GF-D8 (cell line): ENCODE data around the gene NUP214.
"Not testable (repeated sequence)": the region's sequence is repeated elsewhere in the genome, so short reads cannot be mapped to it uniquely, and the experiment has no call there.

ENCODE experiments used
- DNase-seq: peaks from one replicate; lab custom pipeline; 2025; lab: John Stamatoyannopoulos, UW

NUP214 gene

DNA sequence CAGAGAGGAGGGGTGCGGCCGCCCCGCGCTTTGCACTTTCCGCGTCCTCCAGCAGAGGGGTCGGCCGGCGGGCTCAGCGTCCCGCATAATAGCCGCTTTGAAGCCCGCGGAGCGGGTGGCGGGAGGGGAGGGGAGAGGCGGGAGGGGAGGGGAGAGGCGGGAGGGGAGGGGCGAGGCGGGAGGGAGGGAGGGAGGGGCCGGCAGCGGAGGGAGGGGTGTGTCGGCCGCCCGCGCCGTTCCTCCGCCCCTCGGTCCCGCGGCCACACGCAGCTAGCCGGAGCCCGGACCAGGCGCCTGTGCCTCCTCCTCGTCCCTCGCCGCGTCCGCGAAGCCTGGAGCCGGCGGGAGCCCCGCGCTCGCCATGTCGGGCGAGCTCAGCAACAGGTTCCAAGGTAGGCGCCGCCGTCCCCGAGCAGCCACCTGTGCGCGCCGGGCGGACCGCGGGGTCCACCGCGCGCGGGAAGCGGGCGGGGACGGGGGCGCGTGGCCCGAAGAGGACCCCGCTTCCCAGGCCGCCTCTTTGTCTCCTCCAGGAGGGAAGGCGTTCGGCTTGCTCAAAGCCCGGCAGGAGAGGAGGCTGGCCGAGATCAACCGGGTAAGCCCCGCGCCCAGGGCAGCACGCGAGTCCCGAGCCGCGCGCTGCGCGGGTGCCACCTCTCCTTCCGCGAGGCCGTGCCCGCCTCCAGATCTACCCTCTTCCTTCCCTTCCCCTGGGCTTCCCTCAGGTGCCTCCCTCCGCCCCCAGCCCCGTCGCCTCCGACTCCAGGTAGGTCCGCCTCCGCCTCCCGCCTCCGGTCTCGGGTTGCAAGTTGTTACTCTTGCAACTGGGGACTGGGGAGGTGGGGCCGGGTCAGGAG is 28.9 kb upstream of the NUP214 start, which contains the start of gene AIF1L:
Gene AIF1L, plus strand, starts transcription at position 263 of the 857 bp plus-strand sequence. Its CDS starts 99 bp downstream, at position 362.
- no peak for DNase-seq

DNA sequence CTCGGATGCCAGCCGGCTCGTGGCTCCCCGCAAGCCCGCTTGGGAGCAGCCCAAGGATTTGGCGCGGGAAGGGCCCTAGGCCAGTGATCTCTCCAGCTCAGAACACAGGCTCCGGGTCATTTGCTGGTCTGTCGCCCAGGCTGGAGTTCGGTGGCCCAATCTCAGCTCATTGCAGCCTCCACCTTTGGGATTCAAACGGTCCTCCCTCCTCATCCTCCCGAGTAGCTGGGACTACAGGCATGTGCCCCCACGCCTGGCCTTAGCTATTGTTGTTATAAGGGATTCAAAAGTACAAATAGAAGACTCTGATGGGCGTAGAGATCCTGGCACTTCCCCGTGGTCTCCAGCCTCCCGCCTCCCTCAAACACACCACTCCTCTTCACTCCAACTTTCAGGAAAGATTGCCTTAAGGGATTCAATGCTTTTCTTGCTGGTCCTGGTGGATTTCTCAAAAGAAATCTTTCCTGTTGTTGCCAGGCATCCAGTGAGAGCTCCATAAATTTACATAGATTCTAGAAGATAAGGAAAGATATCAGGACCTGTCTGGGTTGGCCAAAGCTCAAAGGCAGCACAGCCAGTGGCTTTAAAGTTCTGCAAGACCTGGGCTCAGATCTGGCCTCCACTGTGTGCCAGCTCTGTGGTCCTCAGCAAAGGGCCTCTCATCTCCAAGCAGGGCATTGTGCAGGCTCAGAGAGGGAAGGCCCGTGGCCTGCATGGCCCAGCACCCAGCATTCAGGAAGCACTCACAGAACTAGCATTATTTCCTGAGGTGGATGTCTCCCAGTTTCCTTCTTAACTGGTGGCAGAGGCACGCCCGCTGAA is 28.0 kb upstream of the NUP214 start:
- DNase-seq, result no peak

DNA sequence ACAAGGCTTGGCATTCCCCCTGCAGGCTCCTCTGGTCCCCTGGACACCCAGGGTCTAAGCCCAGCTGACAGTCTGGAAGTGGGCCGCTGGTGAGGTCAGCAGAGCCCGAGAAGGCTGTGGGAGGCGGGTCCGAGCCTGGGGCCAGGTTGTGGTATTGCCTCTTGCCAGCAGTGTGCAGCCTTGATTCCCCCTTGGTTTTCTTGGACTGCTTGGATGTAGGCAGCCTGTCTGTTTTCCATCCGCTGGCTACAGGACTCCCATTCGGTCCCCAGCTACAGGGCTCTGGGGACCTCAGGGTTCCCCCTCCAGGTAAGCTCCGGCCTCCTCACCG is 27.5 kb upstream of the NUP214 start:
- no peak for DNase-seq

DNA sequence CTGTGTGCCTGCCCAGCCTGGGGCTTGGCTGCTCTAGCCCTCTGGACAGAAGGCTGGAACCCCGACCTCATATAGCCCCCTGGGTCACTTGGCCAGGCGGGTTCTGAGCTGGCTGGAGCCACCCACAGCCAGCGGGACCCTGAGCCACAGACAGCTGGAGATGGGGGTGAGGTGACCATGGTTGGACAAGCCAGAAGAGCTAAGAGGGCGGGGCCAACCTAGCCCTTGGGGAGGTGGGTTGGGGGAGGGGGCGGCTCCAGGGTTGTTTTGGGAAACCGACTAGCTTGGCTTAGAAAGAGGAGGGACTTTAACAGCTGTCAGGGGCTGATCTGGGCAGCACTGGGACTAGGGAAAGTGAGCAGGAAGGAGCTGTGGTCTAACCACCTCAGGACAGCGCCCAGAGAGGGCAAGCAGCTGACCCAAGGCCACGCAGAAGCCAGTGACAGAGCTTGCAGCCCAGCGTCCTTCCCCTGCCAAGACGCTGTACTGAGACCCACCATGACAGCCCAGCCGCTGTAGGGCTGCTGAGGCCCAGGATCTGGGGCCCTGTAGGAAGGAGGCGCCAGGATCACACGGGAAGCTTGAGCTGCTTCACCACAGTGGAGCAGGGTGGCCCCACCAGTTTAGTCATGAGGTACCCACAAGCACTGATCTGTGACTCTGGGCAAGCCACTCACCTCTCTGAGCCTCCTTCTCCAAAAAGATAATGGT is 26.8 kb upstream of the NUP214 start:
- no peak for DNase-seq

DNA sequence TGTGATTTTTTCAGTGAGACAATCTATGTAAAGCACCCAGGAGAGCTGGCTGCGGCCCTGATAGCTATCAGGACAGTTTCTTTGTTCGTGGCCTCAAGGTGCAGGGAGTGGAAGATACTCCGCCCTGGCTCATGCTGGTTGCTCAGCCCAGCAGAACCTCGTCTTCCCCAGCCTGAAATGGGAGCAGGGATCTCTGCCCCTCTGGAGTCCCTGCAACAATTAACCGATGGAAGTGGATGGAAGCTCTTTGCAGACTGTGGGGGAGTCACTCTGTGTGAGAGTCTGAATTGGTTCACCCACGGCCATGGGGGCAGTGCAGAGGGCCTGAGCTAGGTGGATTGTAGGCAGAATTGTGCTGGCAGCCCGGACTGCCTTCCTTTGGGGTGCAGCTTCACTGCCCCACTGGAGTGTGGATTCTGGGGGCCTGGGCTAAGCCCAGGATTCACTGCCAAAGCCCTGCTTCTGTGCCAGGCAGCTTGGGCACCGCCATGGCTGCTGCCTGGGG is 26.2 kb upstream of the NUP214 start:
- no peak for DNase-seq

DNA sequence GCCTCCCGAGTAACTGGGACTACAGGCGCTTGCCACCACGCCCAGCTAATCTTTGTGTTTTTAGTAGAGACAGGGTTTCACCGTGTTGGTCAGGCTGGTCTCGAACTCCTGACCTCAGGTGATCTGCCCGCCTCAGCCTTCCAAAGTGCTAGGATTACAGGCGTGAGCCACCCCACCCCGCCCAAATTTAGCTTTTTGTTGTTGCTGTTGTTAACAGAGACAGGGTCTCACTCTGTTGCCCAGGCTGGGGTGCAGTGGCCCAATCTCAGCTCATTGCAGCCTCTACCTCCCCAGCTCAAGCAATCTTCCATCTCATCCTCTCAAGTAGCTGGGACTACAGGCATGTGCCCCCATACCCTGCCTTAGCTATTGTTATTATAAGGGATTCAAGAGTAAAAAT is 25.5 kb upstream of the NUP214 start:
- DNase-seq, result not testable (repeated sequence)

DNA sequence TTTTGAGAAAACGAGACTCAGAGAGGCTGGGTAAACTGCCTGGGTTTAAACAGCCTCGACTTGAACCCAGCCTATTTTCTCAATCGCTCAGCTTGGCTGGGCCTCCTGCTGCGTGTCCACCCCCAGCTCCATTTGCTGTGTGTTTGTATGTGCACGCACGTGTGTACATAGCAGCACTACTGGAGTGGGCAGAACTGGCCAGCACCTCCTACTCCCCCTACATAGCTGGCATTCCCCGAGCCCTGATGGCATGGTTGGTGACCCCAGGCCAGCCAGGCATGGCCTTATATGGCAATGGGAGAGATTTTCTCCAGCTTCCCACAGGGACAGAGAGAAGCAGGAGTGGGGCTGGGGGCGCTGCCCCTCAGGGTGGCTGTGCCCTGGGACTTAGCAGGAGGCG is 24.9 kb upstream of the NUP214 start:
- DNase-seq, result no peak

DNA sequence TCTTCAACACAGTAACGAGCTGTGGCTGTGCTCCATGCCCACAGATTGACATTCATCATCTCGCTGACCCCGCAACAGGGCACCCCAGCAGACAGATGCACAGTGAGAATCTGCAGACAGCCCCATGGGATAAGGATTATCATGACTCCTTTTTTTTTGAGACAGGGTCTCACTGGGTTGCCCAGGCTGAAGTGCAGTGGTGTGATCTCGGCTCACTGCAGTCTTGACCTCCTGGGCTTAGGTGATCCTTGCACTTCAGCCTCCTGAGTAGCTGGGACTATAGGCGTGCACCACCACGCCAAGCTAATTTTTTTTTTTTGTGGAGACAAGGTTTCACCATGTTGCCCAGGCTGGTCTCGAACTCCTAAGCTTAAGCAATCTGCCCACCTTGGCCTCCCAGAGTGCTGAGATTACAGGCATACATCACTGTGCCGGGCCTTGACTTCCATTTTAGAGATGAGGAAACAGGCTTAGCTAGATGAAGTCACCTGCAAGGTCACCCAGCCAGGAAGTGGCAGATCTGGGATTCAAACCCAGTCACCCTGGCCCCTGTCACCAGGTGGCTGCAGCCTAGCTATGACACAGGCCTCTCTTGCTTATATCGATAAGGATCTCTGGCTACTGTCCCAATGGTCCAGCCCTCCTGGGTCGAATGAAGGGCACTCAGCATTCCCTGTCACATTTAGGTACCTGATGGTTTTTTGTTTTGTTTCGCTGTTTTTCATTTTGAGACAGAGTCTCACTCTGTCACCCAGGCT is 24.0 kb upstream of the NUP214 start:
- no peak for DNase-seq

DNA sequence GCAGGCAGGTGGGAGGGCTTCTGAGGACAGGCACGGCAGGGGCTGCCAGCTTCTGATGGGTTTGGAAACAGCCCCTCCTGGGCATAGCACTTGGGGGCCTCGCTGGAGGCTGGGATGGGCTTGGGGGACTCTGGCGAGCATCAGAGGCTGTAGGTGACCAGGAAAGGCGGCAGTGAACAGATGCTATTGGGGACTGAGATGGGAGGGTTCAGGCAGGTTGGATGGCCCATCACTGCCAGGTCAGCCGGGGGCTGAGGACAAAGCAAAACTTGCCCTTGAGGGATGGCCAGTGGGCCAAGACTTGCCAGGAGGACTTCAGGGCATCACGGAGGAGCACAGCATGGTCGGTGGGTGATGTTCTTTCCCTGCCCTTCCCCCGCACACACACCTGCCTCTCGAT is 22.4 kb upstream of the NUP214 start:
- no peak for DNase-seq

DNA sequence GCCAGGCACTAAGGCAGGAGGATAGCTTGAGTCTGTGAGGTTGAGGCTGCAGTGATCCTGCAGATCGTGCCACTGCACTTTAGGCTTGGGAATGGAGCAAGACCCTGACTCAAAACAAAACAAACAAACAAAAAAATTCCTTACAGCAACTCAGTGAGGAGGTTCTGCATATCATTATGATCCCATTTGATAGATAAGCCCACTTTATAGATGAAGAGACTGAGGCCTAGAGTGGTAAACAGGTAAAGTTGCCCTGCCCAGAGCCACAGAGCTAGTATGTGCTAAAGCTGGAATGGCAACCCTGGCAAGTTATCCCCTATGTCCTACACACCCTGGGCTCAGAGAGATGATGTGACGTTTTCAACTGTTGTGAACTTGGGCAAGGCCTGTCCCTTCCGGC is 21.9 kb upstream of the NUP214 start:
- no peak for DNase-seq

DNA sequence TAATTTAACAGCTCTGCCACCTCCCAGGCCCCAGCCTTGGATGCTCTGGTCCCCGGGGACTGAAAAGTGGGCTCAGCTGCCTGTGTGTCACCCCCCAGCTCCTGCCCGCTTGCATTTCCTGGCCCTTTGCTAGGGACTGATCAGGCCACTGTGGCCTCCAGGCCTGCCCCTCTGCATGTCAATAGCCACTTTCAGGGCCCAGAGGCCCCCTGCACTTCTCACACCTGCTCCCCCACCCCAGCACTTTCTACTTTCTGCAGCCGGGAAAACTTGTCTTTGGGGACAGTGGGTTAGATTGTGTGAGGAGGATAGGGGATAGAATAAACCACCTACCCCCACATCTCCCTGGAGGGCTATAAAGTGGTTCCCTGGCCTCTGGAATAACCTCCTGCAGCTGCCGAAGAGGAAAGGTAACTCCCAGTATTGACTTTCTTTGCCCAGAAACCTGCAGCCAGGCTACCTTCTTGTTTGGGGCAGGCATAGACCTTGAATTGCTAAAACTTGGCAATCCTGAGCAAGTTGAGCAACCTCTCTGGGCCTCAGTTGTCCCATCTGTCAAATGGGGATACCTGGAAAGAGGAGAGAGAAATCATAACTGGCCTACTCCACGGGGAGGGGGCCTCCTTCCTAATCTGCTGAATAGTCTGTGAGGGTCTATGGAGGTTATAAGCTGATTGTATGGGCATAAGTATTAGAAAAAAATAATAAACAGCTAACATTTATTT is 21.2 kb upstream of the NUP214 start:
- DNase-seq, result no peak

DNA sequence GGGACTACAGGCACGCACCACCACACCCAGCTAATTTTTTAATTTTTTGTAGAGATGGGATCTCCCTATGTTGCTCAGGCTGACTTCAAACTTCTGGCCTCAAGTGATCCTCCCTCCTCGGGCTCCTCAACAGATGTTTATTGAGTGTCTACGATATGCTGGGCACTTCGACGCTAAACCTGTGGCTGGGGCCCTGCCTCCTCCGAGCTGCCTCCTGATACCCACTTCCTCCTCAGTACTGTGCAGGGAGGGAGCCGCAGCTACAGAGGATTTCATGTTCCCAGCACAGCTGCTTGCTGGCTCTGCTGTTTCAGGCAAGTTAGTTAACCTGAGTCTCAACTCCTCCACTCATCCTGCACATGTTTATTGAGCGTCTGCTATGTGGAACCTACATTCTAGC is 19.4 kb upstream of the NUP214 start:
- no peak for DNase-seq

DNA sequence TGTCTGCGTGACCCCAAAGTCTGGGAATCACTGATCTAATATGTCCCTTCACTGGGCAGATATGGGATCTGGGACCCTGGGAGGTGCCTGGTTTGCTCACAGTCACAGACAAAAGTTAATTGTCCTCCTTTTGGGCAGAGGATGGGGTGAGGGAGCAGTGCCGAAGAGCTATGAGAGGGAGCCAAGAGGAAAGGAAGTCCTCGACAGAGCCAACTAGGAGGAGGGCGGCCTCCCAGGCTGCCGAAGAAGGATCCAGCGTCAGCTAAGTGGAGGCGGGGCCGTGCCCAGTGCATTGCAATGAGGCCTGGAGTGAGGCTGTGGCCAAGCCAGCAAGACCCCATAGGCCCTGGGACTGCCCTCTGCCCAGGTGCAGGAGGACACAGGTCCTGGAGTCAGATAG is 17.6 kb upstream of the NUP214 start:
- no peak for DNase-seq

DNA sequence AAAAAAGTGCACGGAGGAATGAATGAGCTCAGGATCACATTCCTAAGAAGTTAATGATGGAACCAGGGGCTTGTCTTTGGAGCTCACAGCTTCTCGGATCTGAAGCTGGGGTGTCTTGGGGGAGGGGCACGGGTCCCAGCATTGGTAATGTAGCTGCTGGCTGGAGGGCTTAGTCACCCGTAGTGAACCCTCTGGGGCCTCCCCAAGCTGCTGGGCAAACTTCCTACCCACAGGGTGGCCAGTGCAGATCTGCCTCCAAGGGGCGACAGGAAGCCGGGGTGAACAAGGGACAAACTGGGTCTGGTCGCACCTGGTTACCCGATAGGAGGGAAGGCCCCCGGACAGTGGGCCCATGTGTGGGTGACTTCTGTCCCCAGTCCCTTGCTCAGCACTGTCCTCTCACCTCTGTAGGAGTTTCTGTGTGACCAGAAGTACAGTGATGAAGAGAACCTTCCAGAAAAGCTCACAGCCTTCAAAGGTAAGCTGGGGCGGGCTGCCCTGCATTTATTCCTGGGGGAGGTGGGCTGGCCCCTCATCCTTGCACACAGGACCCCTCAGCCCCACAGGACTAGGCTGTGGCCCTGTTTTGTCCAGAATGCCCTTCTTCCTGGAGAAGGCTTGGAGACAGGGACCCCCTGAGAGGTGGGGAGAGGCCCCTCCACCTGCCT is 14.1 kb upstream of the NUP214 start:
- DNase-seq, result no peak

DNA sequence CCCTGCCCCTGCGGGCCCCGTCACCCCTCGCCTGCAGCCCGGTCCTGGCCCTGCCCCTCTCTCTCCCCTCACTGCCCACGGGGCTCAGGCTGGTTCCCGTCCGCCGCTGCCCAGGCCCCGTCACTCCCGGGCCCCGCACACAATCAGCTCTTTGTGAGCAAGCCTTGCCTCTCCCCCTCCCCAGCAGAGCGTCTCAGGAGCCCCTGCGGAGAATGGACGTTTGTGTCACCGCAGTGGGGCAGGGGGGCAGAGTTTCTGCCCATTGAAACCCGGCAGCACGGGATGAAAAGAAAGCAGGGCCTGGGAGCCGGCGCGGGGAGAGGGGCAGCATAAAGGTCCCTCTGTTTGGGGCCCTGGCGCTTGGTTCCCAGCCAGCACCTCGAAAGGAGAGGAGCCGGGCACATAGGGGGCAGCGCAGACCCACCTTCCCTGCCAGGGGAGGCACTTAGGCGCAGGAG is 13.5 kb upstream of the NUP214 start:
- DNase-seq, result no peak

DNA sequence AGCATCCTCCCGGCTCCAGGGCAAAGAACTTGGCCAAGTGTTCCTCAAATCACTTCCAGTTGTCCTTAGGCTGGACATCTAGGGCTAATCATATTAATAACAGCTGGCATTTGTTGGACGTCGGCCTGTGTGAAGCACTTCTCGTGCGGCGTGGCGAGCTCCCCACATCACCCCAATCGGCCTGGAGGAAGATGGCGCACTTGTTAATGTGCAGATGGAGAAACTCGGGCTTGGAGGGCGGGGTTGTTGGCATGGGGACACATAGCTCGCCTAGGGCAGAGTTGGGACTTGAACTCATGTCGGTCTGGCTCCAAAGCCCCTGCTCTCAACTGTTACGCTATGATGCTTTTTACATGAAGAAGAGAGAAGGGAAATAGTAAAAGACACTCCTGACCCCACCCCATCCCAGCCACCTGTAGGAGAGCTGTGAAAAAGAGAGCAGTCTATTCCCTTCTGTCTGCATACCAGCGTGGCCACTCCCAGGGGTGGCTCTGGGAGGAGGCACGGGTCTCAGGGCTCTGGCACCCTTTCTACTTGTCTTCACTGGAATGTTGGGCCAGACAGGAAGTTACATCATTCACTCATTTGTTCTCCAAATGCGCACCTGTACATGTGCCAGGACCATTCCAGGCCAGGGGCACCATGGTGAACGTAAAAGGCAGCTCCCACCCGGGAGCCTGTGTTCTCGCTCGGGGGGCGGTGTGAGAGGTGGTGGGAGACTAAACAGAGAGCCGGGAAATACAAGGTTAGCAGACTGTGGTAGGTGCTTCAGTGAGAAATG is 12.8 kb upstream of the NUP214 start:
- DNase-seq, result no peak

DNA sequence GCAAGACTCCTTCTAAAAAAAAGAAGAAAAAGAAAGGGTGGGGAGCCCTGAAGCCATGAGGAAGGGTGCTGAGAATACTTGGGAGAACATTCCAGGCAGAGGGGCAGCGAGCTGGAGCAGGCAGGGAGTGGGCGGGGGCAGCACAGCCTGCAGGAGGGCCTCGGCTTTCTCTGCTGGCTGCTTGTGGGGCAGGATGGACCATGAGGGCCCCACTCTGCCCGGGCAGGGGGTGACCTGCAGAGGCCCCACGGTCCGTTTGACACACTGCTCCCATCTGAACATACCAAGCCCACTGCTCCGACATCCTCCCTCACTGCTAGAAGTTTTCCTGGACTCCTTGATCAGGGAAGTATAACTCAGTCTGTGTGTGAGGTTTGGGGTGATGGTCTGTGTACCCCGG is 11.7 kb upstream of the NUP214 start:
- no peak for DNase-seq

DNA sequence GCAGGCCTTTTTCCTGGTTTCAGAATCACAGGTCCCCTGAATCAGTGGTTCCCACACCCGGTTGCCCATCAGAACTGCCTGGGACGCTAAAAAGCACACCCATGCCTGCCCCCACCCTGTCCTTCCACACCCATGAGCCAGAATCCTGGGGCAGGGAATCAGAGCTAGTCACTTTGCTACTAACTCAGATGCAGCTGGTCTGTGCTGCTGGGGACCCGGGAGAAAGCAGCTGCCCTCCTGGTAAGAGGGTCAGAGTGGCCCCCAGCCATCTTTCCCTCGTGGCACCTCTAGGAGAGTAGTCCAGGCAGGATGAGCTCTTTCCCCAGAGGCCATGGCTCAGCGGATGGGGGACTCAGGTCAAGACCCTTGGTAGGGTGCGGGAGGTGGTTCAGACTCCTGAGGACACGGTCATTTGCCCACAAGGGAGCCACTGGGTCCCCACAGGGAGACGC is 11.3 kb upstream of the NUP214 start:
- no peak for DNase-seq

DNA sequence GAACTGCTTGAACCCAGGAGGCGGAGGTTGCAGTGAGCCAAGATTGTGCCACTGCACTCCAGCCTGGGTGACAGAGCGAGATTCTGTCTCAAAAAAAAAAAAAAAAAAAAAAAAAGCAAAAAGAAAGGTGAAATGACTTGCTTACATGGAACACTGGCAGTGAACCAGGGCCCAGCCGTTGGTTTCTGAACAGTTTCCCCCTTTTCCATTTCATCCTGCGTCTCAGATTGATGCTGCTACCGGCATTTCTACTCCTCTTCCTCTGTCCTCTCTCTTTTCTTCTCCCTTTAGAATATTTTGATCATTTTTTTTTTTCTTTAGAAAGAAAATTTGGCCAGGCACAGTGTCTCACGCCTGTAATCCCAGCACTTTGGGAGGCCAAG is 10.0 kb upstream of the NUP214 start:
- not testable (repeated sequence) for DNase-seq
